ENCODE results near the gene HS3ST3A1. TPM values are rescaled to one million over a fixed set of nuclear protein-coding genes. Genes with fewer than 3 reads are reported as not detected.

Gene HS3ST3A1
- total and polyA plus RNA-seq, 2 of the 4 experiments (the other 2 are of a cell fraction) = 8.8 to 9.0 TPM

DNA sequence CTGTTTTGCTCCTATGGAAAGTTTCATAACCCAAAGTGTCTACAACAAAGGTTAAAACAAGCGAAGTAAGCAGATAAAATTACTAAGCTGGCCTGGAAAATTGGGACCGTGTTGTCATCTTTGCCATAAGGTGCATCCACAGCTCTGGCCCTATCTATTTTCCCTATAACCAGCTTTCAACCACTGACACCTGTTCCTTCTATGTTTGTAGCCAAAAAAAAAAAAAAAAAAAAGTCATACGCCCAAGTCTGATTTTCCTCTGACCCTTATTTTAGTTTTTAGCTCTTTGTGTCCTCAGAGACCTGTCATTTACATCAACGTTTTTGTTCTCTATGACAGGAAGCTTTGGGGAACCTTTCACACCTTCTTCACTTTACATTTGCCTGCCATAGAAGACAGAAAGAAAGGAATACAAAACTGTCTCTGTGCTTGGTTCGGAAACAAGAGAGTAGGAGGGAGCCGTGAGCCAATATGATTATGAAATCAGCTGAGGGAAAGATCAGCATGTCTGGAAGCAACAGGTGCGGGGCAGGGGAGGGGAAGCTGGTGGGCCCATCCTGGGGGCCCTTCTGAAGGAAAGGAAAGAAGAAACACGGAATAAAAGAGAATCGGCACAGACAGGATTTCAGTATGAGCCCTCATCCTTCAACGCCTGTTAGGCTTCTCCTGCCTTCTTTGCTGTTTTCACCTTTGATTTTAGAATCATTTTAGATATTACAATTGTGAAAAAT, 8.5 kb downstream of the HS3ST3A1 start:
- H3K18ac ChIP-seq (ENCODE audit: low read depth, low read length) = peak overlapping the region; percentile 64; the same call in 1 of the 2 replicates
- H2BK120ac ChIP-seq (ENCODE audit: low read depth, low read length) = peak overlapping the region; percentile 81; the same call in 1 of the 2 replicates
- intact Hi-C loops (cut with micrococcal nuclease) = loop anchor here (10.0 kb wide), 1 partner anchor 1212 kb away; no protein-coding TSS in a partner anchor
- no peaks in the 10 kb centered on the region for H3K36me3 ChIP-seq (ENCODE audit: control insufficient read depth, insufficient read depth, low read length)
- H3K79me1 ChIP-seq (ENCODE audit: low read depth in 1 of 2, low read length in 2 of 2) = peaks cover 12 to 64% of the 10 kb centered on the region in 2 experiments
- H3K9me3 ChIP-seq (ENCODE audit: control insufficient read depth, insufficient read depth, low read length) = no peaks in the 10 kb centered on the region
- dilution Hi-C loops (cut with HindIII; ENCODE audit: low sequenced_read_pairs, unreplicated experiment) = no loop called here
- H2BK5ac ChIP-seq (ENCODE audit: low read depth, low read length, poor library complexity, severe bottlenecking) = peak overlapping the region; percentile 21
- ChIA-PET CTCF (interaction anchor here (0.6 to 2.3 kb wide), 3 partner anchors 255 to 708 kb away, joined by 3 to 8 read pairs (median 6); partner anchors contain the start of gene HS3ST3B1), POLR2A (ENCODE audit: unreplicated experiment) (interaction anchor here (0.6 kb wide), 1 partner anchor 707 kb away, joined by 5 read pairs; the partner anchor contains the start of gene HS3ST3B1)
- BruUV-seq (replicated peaks) = no TSS peak
- no peak overlapping the region for H2AK9ac ChIP-seq (replicated peaks; ENCODE audit: low read depth, low read length, poor library complexity)
- H3K27ac ChIP-seq (ENCODE audit: insufficient read depth, low read length) = no peak overlapping the region
- H4K91ac ChIP-seq (ENCODE audit: insufficient read depth, low read depth, low read length) = 0 out of 2 replicates have a peak overlapping the region, but pooled peaks have one; percentile 5
- H4K5ac ChIP-seq (ENCODE audit: low read depth, low read length) = peak overlapping the region; percentile 27; the same call in 1 of the 2 replicates
- peak overlapping the region; percentile 23; the same call in 1 of the 2 replicates for H3K9ac ChIP-seq (ENCODE audit: low read depth, low read length)
- peak overlapping the region; percentile 54; the same call in 1 of the 2 replicates for H3K4me2 ChIP-seq (ENCODE audit: low read depth, low read length)
- no peaks in the 10 kb centered on the region for H3K27me3 ChIP-seq (ENCODE audit: control insufficient read depth, insufficient read depth, low read length)
- H3K56ac ChIP-seq (ENCODE audit: extremely low read depth, insufficient read depth, low read length) = no peak overlapping the region
- peak overlapping the region; percentile 60; the same call in 1 of the 2 replicates for H3K14ac ChIP-seq (replicated peaks; ENCODE audit: low read depth, low read length)
- DNase-seq (no peak), ATAC-seq (ENCODE audit: low read depth) (no peak)
- in situ Hi-C loops (cut with MboI; ENCODE audit: low sequenced_read_pairs) = loop anchor here (5.0 to 10.0 kb wide), 3 partner anchors 251 to 1332 kb away; partner anchors contain the start of gene HS3ST3B1
- H3K23ac ChIP-seq (ENCODE audit: low read depth, low read length) = peak overlapping the region; percentile 54; the same call in 1 of the 2 replicates
- H4K20me1 ChIP-seq (ENCODE audit: insufficient read depth, low read length) = no peaks in the 10 kb centered on the region
- peak overlapping the region; percentile 73; the same call in 1 of the 3 replicates for H2BK15ac ChIP-seq (ENCODE audit: low read depth, low read length)
- peak overlapping the region in 1 of 2 experiments; percentile 34; a peak in 2 of 4 replicates for H4K8ac ChIP-seq (ENCODE audit: low read depth in 2 of 2, low read length in 2 of 2)
- WGBS, 2 experiments (ENCODE audit: extremely low coverage in 2 of 2, insufficient read length in 1 of 2) = 78% methylated on average over 3 of the region's 10 CpGs; no CpG with 5 or more reads in 1 of the 2 experiments
- no peak for TF ChIP-seq MXI1 (IDR thresholded peaks at IDR 0.05; ENCODE audit: borderline replicate concordance, low read depth, low read length)
- TF ChIP-seq, protein P1, sequence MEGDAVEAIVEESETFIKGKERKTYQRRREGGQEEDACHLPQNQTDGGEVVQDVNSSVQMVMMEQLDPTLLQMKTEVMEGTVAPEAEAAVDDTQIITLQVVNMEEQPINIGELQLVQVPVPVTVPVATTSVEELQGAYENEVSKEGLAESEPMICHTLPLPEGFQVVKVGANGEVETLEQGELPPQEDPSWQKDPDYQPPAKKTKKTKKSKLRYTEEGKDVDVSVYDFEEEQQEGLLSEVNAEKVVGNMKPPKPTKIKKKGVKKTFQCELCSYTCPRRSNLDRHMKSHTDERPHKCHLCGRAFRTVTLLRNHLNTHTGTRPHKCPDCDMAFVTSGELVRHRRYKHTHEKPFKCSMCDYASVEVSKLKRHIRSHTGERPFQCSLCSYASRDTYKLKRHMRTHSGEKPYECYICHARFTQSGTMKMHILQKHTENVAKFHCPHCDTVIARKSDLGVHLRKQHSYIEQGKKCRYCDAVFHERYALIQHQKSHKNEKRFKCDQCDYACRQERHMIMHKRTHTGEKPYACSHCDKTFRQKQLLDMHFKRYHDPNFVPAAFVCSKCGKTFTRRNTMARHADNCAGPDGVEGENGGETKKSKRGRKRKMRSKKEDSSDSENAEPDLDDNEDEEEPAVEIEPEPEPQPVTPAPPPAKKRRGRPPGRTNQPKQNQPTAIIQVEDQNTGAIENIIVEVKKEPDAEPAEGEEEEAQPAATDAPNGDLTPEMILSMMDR (conservative IDR thresholded peaks at IDR 0.05; ENCODE audit: low read depth, low read length) = no peak
- TF ChIP-seq MAZ (IDR thresholded peaks at IDR 0.05; ENCODE audit: borderline replicate concordance, low read depth, low read length) = no peak
- TF ChIP-seq POLR2A (IDR thresholded peaks at IDR 0.05; ENCODE audit: low read depth, low read length) = no peak
- TF ChIP-seq RCOR1 (IDR thresholded peaks at IDR 0.05; ENCODE audit: insufficient replicate concordance, low read length) = no peak
- TF ChIP-seq CHD1 (IDR thresholded peaks at IDR 0.05; ENCODE audit: low read depth, low read length) = no peak
- TF ChIP-seq BHLHE40 (IDR thresholded peaks at IDR 0.05; ENCODE audit: low read depth, low read length) = no peak
- TF ChIP-seq, protein P2, sequence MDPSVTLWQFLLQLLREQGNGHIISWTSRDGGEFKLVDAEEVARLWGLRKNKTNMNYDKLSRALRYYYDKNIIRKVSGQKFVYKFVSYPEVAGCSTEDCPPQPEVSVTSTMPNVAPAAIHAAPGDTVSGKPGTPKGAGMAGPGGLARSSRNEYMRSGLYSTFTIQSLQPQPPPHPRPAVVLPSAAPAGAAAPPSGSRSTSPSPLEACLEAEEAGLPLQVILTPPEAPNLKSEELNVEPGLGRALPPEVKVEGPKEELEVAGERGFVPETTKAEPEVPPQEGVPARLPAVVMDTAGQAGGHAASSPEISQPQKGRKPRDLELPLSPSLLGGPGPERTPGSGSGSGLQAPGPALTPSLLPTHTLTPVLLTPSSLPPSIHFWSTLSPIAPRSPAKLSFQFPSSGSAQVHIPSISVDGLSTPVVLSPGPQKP (IDR thresholded peaks at IDR 0.05; ENCODE audit: borderline replicate concordance, low read depth, low read length) = no peak
- TF ChIP-seq SMC3 (IDR thresholded peaks at IDR 0.05; ENCODE audit: low read depth, low read length) = no peak
- TF ChIP-seq CEBPB (IDR thresholded peaks at IDR 0.05; ENCODE audit: low read depth, low read length) = no peak
- no peak for TF ChIP-seq RAD21 (IDR thresholded peaks at IDR 0.05; ENCODE audit: low read length)
- TF ChIP-seq RFX5 (IDR thresholded peaks at IDR 0.05; ENCODE audit: low read depth, low read length) = no peak
- H3K4ac ChIP-seq (ENCODE audit: low read depth, low read length) = peak overlapping the region; percentile 80; the same call in 1 of the 2 replicates
- H2BK20ac ChIP-seq (ENCODE audit: low read depth, low read length) = peak overlapping the region; percentile 69
- peaks cover 20% of the 10 kb centered on the region; the same call in 1 of the 2 replicates for H3K9me1 ChIP-seq (ENCODE audit: insufficient read depth, low read length)
- H2AFZ ChIP-seq (replicated peaks; ENCODE audit: low read length, poor library complexity) = no peak overlapping the region
- peak overlapping the region; percentile 65; the same call in 1 of the 2 replicates for H2AK5ac ChIP-seq (ENCODE audit: low read depth, low read length)
- no peak overlapping the region for H3K4me3 ChIP-seq (ENCODE audit: insufficient read depth, low read depth, low read length)
- H3K4me1 ChIP-seq (ENCODE audit: control insufficient read depth, insufficient read depth, low read length) = peaks cover 26% of the 10 kb centered on the region
